IPS DF 19.7 (cell line): ENCODE data around the gene SRSF5.
A peak's percentile ranks its signal among the peaks of the same experiment; 100 is the strongest.
"Not testable (repeated sequence)": the region's sequence is repeated elsewhere in the genome, so short reads cannot be mapped to it uniquely, and the experiment has no call there.

Experiments used
- DNase-seq: peaks from one replicate; pipeline ENCODE4 v3.0.0-alpha.2; 2013; ENCODE audit warnings: low read depth, low spot score

SRSF5 gene

DNA sequence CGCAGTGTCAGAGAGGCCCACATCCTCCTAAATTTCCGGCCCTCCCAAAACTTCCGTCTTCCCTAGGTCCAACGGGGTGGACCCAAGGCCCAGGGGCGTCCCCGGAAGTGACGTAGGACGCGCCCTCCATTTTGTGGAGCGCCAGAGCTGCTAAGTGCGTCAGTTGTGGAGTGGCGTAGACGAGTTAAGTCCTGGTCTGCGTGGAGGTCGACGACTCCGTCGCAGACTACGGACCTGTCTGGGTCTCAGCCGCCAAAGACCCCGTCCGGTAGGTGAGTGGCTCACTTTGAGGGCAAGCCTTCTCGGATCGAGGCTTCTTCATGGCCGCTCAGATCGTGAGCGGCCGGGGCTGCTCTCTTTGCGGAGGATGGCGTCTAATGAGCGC is at the start of gene SRSF5:
TSS of gene SRSF5 (plus strand) at position 159 of the 385 bp plus-strand sequence. CDS start 1,015 bp downstream, outside the sequence.
- DNase-seq, result peak; percentile 90

GRCh38 chr14:69718614-69719013 is 48.3 kb upstream of the SRSF5 start:
- DNase-seq, result not testable (repeated sequence)

GRCh38 chr14:69719501-69719951 is 47.4 kb upstream of the SRSF5 start:
- DNase-seq, result no peak

- DNase-seq, result no peak
These were observed 46.0 kb upstream of the SRSF5 start for GRCh38 chr14:69720912-69721311.

- DNase-seq, result no peak
These were observed 40.0 kb upstream of the SRSF5 start for GRCh38 chr14:69726761-69727511.

GRCh38 chr14:69727860-69728259 is 39.1 kb upstream of the SRSF5 start:
- DNase-seq, result no peak

- not testable (repeated sequence) for DNase-seq
These were observed 34.9 kb upstream of the SRSF5 start for GRCh38 chr14:69731919-69732598.

GRCh38 chr14:69736405-69736804 is 30.5 kb upstream of the SRSF5 start:
- not testable (repeated sequence) for DNase-seq

DNA sequence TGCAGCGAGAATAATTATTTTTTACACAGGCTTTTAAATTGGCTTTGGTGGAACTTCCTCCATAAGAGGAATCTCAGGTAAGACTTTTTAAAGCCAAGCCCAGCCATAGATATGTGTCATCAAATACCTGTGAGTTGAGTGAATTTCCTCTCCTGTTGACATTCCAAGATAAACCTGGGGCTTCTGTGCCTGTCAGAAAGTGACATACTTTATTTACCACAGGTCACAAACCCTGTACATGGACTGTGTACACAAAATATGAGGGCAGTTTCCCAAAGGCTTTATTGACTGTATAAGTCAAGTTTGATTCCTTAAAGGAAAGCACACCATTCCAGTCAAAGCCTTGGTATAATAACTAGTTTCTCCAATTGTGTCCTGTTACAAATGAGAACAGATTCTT is 25.9 kb upstream of the SRSF5 start:
- no peak for DNase-seq

GRCh38 chr14:69749956-69750355 is 17.0 kb upstream of the SRSF5 start:
- DNase-seq, result no peak

GRCh38 chr14:69750495-69750894 is 16.4 kb upstream of the SRSF5 start:
- DNase-seq, result no peak

- no peak for DNase-seq
These were observed 14.2 kb upstream of the SRSF5 start for GRCh38 chr14:69752773-69753172.

DNA sequence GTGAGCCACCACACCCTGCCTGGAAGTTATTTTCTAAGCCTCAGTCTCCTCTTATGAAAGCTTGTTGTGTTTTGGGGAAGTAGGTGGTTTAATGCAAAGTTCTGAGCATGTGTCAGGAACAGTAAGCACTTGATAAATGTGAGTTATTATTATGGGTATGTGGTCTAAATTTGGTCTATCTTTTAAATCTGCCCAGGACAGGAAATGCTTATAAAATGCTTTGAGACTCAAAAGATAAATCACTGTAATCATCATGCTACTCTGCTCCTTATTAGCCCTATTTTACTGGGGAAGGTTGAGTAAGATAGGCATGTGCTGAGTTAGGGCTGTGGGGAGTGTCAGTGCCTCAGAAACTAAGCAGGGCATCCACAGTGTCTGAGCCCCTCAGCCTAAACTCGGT is 13.1 kb upstream of the SRSF5 start:
- no peak for DNase-seq

DNA sequence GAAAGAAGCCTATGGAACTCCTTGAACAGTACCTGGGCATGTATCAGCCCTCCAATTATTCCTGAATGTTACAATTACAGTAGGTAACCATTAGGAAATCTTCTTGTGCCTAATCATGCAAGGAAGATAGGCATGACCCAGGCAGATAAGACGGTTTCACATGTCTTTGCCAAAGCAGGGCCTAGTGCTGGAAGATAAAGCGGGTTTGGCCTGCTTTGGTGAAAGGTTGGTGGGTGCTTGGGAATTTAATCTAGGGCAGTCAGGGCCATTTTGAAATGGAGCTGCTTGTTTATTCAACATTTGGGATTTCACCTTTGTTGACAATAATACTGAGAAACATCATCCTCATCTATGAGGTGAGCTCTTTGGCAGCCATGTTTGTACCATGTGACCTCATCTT is 12.5 kb upstream of the SRSF5 start:
- DNase-seq, result no peak

DNA sequence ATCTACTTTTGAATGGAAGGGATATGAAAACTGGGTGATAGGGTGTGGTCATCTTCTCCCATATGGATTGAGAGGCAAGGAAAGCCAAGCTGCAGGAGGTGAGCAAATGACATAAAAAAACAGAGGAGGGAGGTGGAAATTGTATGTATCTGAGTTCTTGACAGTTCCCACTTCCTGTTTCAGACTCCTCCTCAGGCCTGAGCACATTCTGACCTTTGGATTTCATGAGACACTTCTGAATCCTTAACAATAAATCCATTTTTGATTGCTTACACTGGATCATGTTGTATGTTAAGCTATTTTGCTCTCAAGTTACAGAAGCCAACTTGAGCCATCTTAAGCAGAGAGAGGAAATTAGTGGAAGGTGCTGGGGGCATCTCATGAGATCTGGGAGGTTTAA is 11.6 kb upstream of the SRSF5 start:
- DNase-seq, result no peak

DNA sequence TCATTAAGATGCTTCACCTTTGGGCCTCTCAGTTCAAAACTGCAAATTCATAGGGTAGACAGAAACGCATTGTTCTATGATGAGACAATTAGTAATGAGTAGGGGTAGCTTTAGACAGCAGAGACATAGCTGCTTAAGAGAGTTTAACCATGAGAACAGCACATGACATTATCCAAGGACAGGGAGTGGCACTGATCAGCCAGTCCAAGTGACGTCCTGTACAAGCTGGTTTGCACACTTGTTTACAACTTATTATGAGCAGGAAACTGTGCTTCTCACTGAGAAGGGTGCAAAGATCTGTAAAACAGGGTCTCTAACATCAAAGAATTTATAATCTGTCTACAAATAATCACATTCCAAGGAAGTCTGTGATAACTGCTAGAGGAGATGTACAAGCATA is 11.2 kb upstream of the SRSF5 start:
- DNase-seq, result no peak

DNA sequence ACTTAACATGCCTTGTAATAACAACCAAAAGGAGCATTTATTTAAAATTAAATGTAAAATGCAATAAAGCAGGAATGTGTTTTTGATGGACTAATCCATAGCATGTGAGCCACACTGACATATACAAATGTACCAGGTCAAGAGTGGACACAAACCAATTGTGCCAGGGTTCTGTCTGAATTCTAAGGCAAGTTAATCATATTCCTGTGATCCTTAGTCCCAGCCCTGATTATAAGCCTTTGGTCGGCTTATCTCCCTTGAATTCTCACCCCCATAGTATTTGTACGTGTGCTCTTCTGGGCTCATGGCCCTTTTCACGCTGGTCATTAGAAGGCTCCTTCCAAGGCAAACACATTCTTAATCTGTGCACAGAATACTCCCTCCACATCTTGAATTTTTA is 10.6 kb upstream of the SRSF5 start:
- no peak for DNase-seq

DNA sequence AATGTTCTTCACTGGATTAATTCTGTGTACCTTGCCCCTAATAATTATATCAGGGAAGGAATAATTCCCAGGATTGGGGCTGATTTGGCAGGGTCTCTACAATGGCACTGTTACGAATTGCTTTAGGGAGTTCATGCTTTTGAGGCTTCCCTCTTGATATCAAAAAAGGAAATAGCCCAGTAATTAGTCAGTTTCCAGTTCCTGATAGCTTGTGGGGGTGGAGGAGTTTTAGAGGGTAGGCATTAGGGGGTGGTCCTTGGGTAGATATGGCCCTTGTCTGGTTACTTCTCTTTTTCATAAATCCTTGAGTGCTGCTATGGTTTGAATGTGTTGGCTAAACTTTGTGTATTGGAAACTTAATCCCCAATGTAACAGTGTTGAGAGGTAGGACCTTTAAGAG is 6.1 kb upstream of the SRSF5 start:
- no peak for DNase-seq

- DNase-seq, result no peak
These were observed 3.0 kb upstream of the SRSF5 start for GRCh38 chr14:69763761-69764510.

- peak; percentile 61 for DNase-seq
These were observed 542 bp downstream of the SRSF5 start for GRCh38 chr14:69767369-69767999.

GRCh38 chr14:69768873-69769272 is 1.9 kb downstream of the SRSF5 start:
- no peak for DNase-seq

DNA sequence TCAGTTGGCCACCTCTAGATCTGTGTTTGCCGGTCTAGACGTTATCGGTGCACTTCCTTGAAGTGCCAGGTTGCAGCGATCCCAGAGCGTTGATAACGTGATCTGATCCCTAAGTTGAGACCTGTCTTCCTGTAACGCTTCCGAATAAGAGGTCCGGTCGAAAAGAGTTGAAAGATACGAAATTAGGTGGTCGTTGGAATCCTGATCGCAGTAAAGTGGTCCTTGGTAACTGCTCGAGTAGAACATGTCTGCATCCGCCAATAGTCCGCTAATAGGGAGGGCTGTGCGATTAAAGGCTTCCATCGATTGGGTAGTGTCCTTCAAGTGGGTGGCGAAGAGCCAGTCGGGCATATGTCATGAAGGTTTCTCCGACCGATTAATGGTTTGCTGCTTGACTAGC is 2.7 kb downstream of the SRSF5 start:
- no peak for DNase-seq
